SJCRH30 (cell line): Measurements from ENCODE around the gene UBE2K. TPM values are rescaled to one million over a fixed set of nuclear protein-coding genes. Genes with fewer than 3 reads are reported as not detected.
"Not testable (repeated sequence)": the region's sequence is repeated elsewhere in the genome, so short reads cannot be mapped to it uniquely, and the experiment has no call there.

Experiments used
- DNase-seq, 2 experiments: peaks; one replicate each; pipeline ENCODE4 v3.0.0-alpha.2; 2015 to 2020
- H3K27ac ChIP-seq: fragments of 250-450 bp; sonication (Bioruptor Pico); 2 replicates; pipeline ENCODE4 v1.5.1; 2020; ENCODE audit warnings: mild to moderate bottlenecking, moderate library complexity
- H3K27me3 ChIP-seq: fragments of 250-450 bp; sonication (Bioruptor Pico); 2 replicates; pipeline ENCODE4 v1.5.1; 2020; ENCODE audit warnings: mild to moderate bottlenecking, moderate library complexity
- H3K36me3 ChIP-seq: fragments of 250-450 bp; sonication (Bioruptor Pico); 2 replicates; pipeline ENCODE4 v1.5.1; 2020; ENCODE audit warnings: mild to moderate bottlenecking, moderate library complexity
- H3K4me1 ChIP-seq: fragments of 250-450 bp; sonication (Bioruptor Pico); 2 replicates; pipeline ENCODE4 v1.5.1; 2020; ENCODE audit warnings: mild to moderate bottlenecking, moderate library complexity
- H3K4me3 ChIP-seq: fragments of 250-450 bp; sonication (Bioruptor Pico); 2 replicates; pipeline ENCODE4 v1.5.1; 2020; ENCODE audit warnings: mild to moderate bottlenecking, moderate library complexity
- H3K9me3 ChIP-seq: fragments of 250-450 bp; sonication (Bioruptor Pico); replicated peaks from 2 replicates; pipeline ENCODE4 v1.5.1; 2020; ENCODE audit warnings: mild to moderate bottlenecking, moderate library complexity
- total RNA-seq: library from RNA; depleted of rRNA; stranded (reverse); fragments of >200 nt; shearing (Covaris generic); gene quantifications from 2 replicates; pipeline ENCODE4 v1.2.3, GENCODE V29; 2014

UBE2K gene
- total RNA-seq, 1 experiment from 2014 or later = 57.9 TPM

- H3K27ac ChIP-seq = no peak overlapping the region
- DNase-seq = no peak
Observed at GRCh38 chr4:39706741-39707511, 9.0 kb downstream of the UBE2K start.

DNA sequence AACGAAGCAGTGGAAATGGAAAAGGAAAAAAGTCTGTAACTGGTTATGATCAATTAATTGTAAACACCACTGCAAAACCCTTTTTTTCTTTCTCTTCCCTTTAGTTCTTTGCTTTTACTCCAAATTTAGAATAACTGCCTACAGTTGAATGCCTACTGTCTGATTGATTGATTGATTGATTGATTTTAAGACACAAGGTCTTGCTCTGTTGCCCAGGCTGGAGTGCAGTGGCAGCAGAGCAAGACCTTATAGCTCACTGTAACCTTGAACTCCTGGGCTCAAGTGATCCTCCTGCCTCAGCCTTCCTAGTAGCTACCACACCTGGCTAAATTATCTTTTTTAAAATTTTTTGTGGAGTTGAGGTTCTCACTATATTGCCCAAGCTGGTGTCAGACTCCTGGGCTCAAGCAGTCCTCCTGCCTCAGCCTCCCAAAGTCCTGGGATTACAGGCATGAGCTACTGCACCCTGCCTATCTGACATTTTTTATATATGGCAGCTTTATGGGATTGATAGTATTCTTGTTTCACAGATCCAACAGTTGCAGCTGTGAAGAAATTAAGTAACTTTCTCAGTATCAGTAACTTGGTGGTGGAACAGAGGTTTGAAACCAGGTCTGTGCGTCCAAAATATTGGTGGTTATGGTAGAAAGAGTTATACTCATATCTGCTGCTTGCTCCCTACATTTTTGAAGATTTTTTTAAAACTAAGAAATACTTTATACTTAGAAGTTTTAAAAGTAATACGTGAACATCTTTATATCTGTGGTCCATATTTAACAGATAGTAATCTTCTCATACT is 12.4 kb downstream of the UBE2K start:
- no peak overlapping the region for H3K27ac ChIP-seq
- no peaks in the 10 kb centered on the region for H3K9me3 ChIP-seq
- no peaks in the 10 kb centered on the region for H3K27me3 ChIP-seq
- no peak overlapping the region for H3K4me3 ChIP-seq
- H3K4me1 ChIP-seq = no peaks in the 10 kb centered on the region
- DNase-seq = no peak
- peaks cover 18% of the 10 kb centered on the region for H3K36me3 ChIP-seq

More at GRCh38 chr4:39706741-39707511, 9.0 kb downstream of the UBE2K start:
- Histone ChIP-seq H3K4me1 (no peaks in the 10 kb centered on the region), H3K27me3 (no peaks in the 10 kb centered on the region), H3K36me3 (peaks cover 25% of the 10 kb centered on the region), H3K4me3 (no peak overlapping the region), H3K9me3 (no peaks in the 10 kb centered on the region)

DNA sequence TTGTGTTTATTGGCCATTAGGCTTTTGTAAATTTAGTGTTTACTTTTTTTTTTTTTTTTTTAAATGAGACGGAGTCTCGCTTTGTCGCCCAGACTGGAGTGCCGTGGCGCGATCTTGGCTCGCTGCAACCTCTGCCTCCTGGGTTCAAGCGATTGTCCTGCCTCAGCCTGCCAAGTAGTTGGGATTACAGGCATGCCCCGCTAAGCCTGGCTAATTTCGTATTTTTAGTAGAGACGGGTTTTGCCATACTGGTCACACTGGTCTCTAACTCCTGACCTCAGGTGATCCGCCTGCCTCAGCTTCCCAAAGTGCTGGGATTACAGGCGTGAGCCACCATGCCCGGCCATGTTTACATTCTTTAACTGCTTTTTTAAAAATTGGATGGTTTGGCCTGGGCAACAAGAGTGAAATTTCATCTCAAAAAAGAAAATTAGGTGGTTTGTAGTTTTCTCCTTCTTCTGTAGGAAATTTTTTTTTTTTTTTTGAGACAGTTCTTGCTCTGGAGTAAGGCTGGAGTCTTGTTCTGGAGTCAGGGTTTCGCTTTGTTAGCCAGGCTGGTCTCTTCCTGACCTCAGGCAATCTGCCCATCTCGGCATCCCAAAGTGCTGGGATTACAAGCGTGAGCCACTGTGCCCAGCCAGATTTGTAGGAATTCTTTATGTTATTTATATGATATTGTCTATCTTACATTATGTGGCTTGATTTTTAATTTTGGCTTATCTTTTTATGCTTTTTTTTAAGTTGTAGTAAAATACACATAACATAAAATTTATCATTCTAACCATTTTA is 15.1 kb downstream of the UBE2K start:
- Histone ChIP-seq H3K4me3 (no peak overlapping the region), H3K27ac (no peak overlapping the region), H3K36me3 (peaks cover 30% of the 10 kb centered on the region), H3K9me3 (no peaks in the 10 kb centered on the region), H3K27me3 (no peaks in the 10 kb centered on the region), H3K4me1 (no peaks in the 10 kb centered on the region)
- no peak for DNase-seq

DNA sequence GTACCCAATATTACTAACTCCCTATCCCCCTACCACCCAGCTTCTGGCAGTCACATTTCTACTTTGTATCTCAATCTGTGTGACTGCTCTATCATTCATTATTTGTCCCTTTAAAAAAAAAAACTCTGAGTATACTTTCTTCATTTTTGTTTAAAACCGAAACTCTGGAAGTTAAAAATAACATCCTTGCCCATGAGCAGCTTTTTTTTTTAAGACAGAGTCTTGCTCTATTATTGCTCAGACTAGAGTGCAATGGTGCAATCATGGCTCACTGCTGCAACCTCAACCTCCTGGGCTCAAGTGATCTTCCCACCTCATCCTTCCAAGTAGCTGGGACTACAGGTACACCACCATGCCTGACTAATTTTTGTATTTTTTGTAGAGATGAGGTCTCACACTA is 15.8 kb downstream of the UBE2K start:
- no peak for DNase-seq
- Histone ChIP-seq H3K4me1 (no peaks in the 10 kb centered on the region), H3K27ac (no peak overlapping the region)

DNA sequence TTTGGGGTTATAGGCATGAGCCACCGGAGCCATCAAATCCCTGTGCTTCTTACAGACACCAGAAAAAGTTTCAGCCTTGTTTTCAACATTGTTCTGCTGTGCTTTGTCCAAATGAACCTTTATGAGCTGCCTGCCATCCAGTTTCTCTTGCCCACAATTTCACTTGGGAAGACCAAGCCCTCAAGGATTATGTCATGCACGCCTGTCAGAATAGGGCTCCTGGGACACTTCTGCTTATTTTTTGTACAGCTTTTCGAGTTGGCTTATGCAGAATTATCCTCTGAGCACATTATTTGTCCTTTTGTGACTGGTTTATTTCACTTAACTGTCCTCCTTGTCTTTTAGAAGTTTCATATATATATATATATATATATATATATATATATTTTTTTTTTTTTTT is 16.2 kb downstream of the UBE2K start:
- no peaks in the 10 kb centered on the region for H3K9me3 ChIP-seq
- H3K4me1 ChIP-seq = no peaks in the 10 kb centered on the region
- no peak for DNase-seq
- no peaks in the 10 kb centered on the region for H3K27me3 ChIP-seq
- no peak overlapping the region for H3K27ac ChIP-seq
- no peak overlapping the region for H3K4me3 ChIP-seq
- peaks cover 34% of the 10 kb centered on the region for H3K36me3 ChIP-seq

More for the DNA sequence above, 15.8 kb downstream of the UBE2K start:
- no peaks in the 10 kb centered on the region for H3K9me3 ChIP-seq
- no peak overlapping the region for H3K4me3 ChIP-seq
- no peaks in the 10 kb centered on the region for H3K27me3 ChIP-seq
- H3K36me3 ChIP-seq = peaks cover 34% of the 10 kb centered on the region

- no peak for DNase-seq
- H3K27ac ChIP-seq = no peak overlapping the region
- no peaks in the 10 kb centered on the region for H3K27me3 ChIP-seq
- H3K9me3 ChIP-seq = no peaks in the 10 kb centered on the region
- H3K4me3 ChIP-seq = no peak overlapping the region
- peaks cover 34% of the 10 kb centered on the region for H3K36me3 ChIP-seq
- no peaks in the 10 kb centered on the region for H3K4me1 ChIP-seq
Observed at GRCh38 chr4:39715788-39716187, 17.9 kb downstream of the UBE2K start.

DNA sequence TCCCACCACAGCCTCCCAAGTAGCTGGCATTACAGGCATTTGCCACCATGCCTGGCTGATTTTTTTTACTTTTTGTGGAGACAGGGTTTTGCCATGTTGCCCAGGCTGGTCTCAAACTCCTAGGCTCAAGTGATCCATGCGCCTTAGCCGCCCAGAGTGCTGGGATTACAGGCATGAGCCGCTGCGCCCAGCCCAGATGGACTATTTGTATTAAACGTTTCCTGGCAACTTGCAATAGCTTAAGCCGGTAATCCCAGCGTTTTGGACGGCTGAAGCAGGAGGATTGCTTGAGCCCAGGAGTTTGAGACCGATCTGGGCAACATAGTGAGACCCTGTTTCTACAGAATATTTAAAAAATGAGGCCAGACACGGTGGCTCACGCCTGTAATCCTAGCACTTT is 18.4 kb downstream of the UBE2K start:
- H3K27me3 ChIP-seq = no peaks in the 10 kb centered on the region
- no peak overlapping the region for H3K4me3 ChIP-seq
- H3K27ac ChIP-seq = no peak overlapping the region
- H3K4me1 ChIP-seq = no peaks in the 10 kb centered on the region
- no peak for DNase-seq
- H3K36me3 ChIP-seq = peaks cover 34% of the 10 kb centered on the region
- H3K9me3 ChIP-seq = no peaks in the 10 kb centered on the region

- H3K4me1 ChIP-seq, H3K9me3 ChIP-seq, H3K27ac ChIP-seq, H3K4me3 ChIP-seq, H3K27me3 ChIP-seq, DNase-seq: not testable (repeated sequence)
- peaks cover 31% of the 10 kb centered on the region for H3K36me3 ChIP-seq
Observed at GRCh38 chr4:39717743-39718142, 19.8 kb downstream of the UBE2K start.

DNA sequence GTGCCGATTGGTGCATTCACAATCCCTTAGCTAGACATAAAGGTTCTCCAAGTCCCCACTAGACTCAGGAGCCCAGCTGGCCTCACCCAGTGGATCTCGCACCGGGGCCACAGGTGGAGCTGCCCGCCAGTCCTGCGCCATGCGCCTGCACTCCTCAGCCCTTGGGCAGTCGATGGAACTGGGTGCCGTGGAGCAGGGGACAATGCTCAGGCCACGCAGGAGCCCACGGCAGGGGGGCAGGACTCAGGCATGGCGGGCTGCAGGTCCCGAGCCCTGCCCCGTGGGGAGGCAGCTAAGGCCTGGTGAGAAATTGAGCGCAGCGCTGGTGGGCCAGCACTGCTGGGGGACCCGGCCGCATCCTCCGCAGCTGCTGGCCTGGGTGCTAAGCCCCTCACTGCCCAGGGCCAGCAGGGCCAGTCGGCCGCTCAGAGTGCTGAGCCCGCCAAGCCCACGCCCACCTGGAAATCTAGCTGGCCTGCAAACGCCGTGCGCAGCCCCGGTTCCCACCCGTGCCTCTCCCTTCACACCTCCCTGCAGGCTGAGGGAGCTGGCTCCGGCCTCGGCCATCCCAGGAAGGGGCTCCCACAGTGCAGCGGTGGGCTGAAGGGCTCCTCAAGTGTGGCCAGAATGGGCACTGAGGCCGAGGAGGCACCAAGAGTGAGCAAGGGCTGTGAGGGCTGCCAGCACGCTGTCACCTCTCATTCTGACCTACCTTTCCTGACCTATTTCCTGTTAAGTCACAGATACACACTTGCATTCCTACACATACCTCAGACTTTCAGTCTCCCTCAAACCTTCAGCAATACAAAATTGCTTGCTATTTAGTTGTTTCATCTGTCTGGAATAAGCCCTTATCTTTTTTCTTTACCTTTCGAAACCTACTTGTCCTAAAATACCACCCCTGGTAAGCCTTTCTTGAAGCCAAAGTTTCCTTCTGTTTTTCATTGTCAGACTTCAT is 20.7 kb downstream of the UBE2K start:
- H3K9me3 ChIP-seq = no peaks in the 10 kb centered on the region
- H3K4me3 ChIP-seq = no peak overlapping the region
- H3K36me3 ChIP-seq = peaks cover 31% of the 10 kb centered on the region
- no peaks in the 10 kb centered on the region for H3K4me1 ChIP-seq
- H3K27me3 ChIP-seq = no peaks in the 10 kb centered on the region
- H3K27ac ChIP-seq = no peak overlapping the region
- DNase-seq = no peak

- no peaks in the 10 kb centered on the region for H3K9me3 ChIP-seq
- no peak overlapping the region for H3K4me3 ChIP-seq
- H3K27me3 ChIP-seq = no peaks in the 10 kb centered on the region
- H3K36me3 ChIP-seq = peaks cover 24% of the 10 kb centered on the region
- no peak overlapping the region for H3K27ac ChIP-seq
- DNase-seq = no peak
- H3K4me1 ChIP-seq = no peaks in the 10 kb centered on the region
Observed at GRCh38 chr4:39719804-39720580, 22.1 kb downstream of the UBE2K start.

- H3K27ac ChIP-seq, DNase-seq: not testable (repeated sequence)
Observed at GRCh38 chr4:39721273-39721672, 23.3 kb downstream of the UBE2K start.

DNA sequence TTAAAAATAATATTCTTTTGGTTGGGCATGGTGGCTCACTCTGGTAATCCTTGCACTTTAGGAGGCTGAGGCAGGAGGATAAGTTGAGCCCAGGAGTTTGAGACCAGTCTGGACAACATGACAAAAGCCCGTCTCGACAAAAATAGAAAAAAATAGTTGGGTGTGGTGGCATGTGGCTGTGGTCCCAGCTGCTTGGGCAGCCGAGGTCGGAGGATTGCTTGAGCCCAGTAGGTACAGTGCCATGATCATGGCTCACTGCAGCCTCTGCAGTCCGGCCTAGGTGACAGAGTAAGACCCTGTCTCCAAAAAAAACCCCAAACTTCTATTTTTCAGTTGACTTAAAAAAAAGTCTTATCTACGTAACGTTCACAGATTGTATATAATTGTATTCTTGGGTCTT is 23.9 kb downstream of the UBE2K start:
- H3K9me3 ChIP-seq = no peaks in the 10 kb centered on the region
- H3K27me3 ChIP-seq = no peaks in the 10 kb centered on the region
- no peak overlapping the region for H3K4me3 ChIP-seq
- no peak overlapping the region for H3K27ac ChIP-seq
- peaks cover 13% of the 10 kb centered on the region for H3K36me3 ChIP-seq
- DNase-seq = no peak
- no peaks in the 10 kb centered on the region for H3K4me1 ChIP-seq

More at GRCh38 chr4:39721273-39721672, 23.3 kb downstream of the UBE2K start:
- H3K9me3 ChIP-seq, H3K27me3 ChIP-seq, H3K4me3 ChIP-seq, H3K4me1 ChIP-seq: not testable (repeated sequence)
- H3K36me3 ChIP-seq = peaks cover 17% of the 10 kb centered on the region

DNA sequence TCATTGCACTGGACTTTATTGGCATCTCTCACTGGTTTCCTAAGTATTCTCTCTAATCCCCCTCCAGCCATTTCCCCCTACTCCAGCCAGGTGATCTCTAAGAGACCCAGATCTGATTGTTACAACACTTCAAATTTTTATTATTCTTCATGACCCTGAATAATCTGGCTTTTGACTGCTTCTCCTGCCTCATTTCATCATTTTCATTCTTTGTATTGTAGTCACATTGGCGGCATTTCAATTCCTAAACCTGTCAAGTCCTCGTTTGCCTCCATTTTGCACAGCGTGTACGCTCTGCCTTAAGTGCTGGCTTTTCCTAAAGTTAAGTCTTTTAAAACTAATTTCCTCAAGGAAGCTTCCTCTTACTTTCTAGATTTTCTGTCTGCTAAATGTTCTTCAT is 31.6 kb downstream of the UBE2K start:
- H3K27me3 ChIP-seq = no peaks in the 10 kb centered on the region
- peaks cover 14% of the 10 kb centered on the region for H3K36me3 ChIP-seq
- H3K4me3 ChIP-seq = no peak overlapping the region
- no peaks in the 10 kb centered on the region for H3K9me3 ChIP-seq
- H3K27ac ChIP-seq = no peak overlapping the region
- H3K4me1 ChIP-seq = peaks cover 5% of the 10 kb centered on the region; the same call in 1 of the 2 replicates
- no peak for DNase-seq
